GM20431 (cell line): ENCODE measurements around the gene TP73.

Experiments used
- in situ Hi-C: fragments of 300-500 bp; cut with MseI, MboI; formaldehyde crosslinking; loops from one replicate; pipeline ENCODE4 v1.15.0; 2020; ENCODE audit warnings: low sequenced_read_pairs; ENCODE audit not compliant: unreplicated experiment

TP73 gene

DNA sequence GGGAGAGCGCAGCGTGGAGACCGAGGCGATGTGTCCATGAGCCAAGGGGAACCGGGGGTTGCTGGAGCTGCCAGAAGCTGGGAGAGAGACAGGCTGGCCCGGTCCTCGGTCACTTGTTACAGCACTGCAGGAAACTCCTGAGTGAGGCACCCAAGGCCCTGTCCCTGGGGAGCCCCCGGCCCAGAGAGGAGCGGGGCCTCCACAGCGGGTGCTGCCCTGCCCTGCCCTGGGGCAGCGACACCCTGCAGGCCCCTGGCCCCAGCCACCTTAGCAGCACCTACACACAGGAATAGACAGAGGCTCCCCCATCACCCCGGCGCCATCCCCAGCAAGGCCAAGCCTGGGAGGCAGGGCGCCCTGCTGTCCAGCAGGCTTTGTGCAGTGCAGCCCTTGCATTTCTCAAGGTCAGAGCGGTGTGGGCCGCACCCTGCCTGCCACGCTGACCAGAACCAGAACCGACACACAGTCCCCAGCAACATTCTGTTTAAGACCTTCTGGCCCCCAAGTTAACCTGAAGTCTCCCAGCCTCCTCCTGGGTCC is 34.4 kb upstream of the TP73 start:
- in situ Hi-C loops = loop anchor here (5.0 kb wide), 1 partner anchor 51 kb away; no protein-coding TSS in a partner anchor

DNA sequence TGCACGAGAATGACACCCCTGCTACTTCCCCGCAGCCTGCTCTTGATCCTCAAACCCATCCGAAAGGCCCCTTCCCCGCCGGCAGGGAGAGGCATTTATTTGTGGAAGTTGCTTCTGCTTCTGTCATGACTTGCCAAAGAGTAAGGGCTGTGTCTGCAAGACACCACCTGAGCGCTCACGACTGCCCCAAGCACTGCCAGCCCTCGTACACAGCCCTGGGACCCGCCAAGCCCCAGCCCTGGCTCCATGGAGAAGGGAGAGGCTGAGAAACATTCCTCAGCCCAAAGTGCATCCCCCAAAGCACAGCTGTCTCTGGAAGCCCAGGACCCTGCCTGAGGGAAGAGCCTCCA is 33.8 kb upstream of the TP73 start:
- in situ Hi-C loops = loop anchor here (5.0 kb wide), 1 partner anchor 51 kb away; no protein-coding TSS in a partner anchor

DNA sequence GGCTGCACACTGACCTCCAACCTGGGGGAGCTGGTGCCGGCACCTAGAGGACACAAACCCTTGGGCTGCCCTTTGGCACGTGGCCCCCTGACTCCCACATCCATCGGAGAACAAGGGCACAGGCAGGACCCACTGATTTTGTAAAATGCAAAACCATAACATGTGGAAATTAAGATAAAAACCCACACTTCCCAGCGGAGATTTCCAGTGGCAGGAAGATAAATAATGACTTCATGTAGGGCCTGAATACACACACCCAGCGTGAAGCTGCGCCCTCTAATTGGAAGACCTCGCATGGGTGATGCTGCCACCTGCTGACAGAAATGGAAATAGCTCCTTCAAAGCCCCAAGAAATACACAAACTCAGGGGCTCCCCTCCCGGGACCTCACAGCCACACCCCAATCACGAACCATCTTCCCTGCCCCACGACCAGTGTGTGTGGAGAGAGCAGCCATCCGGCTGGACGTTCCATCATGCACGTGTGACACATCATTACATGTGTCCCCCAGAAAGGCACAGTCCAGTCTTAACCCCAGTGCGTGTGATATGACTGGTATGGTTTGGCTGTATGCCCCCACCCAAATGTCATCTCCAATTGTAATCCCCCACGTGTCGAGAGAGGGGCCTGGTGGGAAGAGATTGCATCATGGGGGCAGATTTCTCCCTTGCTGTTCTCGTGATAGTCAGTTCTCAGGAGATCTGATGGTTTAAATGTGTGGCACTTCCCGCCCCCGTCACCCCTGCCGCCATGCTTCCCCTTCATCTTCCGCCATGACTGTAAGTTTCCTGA is 33.2 kb upstream of the TP73 start:
- in situ Hi-C loops = loop anchor here (5.0 kb wide), 1 partner anchor 52 kb away; no protein-coding TSS in a partner anchor

DNA sequence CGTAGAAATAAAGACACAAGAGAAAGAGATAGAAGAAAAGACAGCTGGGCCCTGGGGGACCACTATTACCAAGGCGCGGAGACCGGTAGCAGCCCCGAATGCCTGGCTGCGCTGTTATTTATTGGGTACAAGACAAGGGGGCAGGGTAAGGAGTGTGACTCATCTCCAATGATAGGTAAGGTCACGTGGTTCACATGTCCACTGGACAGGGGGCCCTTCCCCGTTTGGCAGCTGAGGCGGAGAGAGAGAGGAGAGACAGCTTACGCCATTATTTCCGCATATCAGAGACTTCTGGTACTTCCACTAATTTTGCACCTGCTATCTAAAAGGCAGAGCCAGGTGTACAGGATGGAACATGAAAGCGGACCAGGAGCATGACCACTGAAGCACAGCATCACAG is 31.6 kb upstream of the TP73 start:
- in situ Hi-C loops = loop anchor here (10.0 kb wide), 1 partner anchor 104 kb away; no protein-coding TSS in a partner anchor

DNA sequence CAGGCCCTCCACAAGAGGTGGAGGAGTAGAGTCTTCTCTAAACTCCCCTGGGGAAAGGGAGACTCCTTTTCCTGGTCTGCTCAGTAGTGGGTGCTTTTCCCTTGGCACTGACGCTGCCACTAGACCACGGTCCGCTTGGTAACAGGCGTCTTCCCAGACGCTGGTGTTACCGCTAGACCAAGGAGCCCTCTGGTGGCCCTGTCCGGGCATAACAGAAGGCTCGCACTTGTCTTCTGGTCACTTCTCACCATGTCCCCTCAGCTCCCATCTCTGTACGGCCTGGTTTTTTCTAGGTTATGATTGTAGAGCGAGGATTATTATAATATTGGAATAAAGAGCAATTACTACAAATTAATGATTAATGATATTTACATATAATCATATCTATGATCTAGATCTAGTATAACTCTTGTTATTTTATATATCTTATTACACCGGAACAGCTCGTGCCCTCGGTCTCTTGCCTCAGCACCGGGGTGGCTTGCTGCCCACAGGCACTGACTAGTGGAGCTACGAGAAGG is 31.1 kb upstream of the TP73 start:
- in situ Hi-C loops = loop anchor here (10.0 kb wide), 1 partner anchor 104 kb away; no protein-coding TSS in a partner anchor

DNA sequence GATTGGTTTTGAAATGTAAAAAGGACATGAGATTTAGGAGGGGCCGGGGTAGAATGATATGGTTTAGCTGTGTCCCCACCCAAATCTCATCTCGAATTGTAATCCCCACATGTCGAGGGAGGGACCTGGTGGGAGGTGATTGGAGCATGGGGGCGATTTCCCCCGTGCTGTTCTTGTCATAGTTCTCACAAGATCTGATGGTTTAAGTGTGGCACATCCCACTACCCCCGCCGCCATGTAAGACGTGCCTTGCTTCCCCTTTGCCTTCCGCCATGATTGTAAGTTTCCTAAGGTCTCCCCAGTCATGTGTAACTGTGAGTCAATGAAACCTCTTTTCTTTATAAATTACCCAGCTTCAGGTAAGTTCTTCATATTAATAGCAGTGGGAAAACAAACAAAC is 30.2 kb upstream of the TP73 start:
- in situ Hi-C loops = loop anchor here (10.0 kb wide), 1 partner anchor 103 kb away; no protein-coding TSS in a partner anchor

DNA sequence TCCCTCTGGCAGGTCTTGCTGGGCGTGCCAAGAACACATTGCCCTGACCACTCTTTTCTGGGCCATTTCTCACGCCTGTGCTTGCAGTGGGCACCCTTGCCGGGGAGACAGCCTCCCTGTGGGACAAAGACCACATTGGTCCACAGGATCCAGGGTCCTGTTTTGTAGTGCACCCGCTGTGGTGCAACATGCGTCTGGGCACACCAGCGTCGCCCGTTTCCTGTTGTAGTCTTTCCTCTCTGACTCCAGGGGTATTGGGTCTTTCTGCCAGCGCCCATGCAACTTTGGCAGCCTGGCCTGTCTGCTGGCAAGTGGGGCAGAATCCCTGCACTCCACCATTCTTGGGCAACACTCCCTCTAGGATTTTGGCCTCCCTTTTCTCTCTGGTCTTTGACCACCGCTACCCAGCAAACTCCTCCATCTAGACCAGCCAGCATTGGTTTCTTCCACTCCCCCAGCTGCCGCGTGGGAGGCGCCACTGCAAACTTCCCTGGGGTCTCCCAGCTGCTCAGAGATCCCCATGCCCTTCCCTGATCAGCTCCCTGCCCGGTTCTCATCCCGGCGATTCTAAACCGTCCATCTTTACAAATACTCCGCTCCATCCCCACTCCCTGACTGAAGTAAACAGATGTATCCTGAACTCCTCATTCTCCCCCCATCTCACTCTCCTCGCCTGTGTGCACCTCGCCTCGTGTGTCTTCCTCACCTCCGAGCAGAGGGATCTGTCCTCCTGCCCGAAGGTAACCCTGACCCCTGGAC is 28.7 kb upstream of the TP73 start:
- in situ Hi-C loops = loop anchor here (10.0 kb wide), 1 partner anchor 101 kb away; no protein-coding TSS in a partner anchor

DNA sequence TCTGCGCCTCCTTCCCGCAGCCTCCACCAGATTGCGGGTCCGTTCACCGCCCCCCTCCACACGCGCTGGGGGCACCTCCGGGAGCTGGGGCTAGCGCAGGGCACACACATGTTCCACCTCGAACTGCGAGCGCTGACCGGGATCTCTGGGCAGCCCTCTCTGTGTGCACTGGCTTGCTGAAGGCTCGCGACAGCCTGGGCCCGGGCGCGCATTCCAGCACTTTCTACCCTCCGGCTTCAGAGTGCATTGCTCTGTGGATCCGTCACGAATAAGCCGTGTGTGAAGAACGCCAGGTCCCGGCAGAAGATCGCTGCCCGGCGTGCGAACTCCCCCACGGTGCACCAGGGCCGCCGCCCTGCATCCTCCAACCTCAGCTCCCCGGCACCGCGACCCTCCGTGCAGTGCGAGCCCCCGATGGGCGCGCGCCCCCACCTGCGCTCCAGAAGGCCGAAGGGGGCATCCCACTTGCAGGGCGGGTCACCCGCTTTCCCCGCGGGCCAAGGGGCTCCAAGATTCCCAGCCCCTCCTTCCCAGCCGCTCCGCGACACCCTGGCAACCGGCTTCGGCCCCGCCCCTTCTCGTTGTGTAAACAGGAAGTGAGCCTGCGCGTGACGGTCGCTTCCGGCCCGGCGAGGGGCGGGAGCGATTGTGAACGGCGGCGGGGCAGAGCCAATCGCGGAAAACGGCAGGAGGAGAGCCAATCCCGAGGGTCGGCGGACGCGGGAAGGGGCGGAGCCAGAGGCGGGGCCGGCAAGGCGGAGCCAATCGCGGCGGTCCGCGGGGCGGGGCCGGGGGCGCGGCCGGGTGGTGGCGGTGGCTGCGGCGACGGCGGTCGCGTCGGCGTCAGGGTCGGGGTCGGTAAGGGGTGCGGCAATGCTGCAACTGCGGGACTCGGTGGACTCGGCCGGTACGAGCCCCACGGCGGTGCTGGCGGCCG is 27.8 kb upstream of the TP73 start, which contains the start of gene TPRG1L:
TSS of gene TPRG1L (plus strand) at position 816 of the 937 bp plus-strand sequence. CDS start at position 874, 58 bp downstream.
- in situ Hi-C loops = loop anchor here (10.0 kb wide), 1 partner anchor 100 kb away; no protein-coding TSS in a partner anchor

DNA sequence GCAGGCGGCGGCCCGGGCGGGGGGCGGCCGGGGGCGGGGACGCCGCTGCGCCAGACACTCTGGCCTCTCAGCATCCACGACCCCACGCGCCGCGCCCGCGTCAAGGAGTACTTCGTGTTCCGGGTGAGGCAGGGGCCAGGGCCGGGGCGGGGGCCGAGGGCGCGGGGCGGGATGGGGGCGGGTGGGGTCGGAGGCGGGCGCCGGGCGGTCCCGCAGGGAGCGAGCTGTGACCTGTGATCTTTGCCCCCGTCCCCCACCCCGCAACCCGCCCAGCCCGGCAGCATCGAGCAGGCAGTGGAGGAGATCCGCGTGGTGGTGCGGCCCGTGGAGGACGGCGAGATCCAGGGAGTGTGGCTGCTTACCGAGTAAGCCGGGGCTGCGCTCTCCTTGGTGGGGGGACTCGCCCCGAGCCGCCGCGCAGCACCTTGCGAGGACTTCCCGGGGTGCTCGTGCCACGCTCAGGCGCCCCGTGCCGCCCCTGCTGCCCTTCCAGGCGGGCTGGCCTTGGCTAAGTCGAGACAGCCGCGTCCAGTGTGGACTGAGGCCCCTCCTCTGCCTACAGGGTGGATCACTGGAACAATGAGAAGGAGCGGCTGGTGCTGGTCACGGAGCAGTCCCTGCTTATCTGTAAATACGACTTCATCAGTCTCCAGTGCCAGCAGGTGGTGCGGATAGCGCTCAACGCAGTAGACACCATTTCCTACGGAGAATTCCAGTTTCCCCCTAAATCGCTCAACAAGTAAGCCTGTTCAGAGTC is 27.0 kb upstream of the TP73 start:
- in situ Hi-C loops = loop anchor here (10.0 kb wide), 1 partner anchor 99 kb away; no protein-coding TSS in a partner anchor

DNA sequence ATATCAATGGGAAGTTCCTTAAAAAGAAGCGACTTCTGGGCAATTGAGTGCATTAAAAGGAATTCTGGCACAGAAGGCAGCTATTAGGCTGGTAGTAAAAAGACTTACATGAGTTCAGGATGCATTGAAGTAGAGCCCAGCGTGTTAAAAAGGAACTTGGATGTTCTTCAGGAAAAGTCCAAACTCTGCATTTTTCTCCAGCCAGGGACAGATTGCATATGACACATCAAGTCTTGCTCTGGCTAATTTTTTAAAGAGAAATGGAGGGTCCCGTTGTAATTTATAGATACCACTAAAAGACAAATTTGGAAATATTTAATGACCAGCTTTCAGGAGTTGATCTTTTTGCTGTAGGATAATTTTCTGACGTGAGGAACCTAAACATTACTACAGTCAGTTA is 26.3 kb upstream of the TP73 start:
- in situ Hi-C loops = loop anchor here (10.0 kb wide), 1 partner anchor 99 kb away; no protein-coding TSS in a partner anchor

DNA sequence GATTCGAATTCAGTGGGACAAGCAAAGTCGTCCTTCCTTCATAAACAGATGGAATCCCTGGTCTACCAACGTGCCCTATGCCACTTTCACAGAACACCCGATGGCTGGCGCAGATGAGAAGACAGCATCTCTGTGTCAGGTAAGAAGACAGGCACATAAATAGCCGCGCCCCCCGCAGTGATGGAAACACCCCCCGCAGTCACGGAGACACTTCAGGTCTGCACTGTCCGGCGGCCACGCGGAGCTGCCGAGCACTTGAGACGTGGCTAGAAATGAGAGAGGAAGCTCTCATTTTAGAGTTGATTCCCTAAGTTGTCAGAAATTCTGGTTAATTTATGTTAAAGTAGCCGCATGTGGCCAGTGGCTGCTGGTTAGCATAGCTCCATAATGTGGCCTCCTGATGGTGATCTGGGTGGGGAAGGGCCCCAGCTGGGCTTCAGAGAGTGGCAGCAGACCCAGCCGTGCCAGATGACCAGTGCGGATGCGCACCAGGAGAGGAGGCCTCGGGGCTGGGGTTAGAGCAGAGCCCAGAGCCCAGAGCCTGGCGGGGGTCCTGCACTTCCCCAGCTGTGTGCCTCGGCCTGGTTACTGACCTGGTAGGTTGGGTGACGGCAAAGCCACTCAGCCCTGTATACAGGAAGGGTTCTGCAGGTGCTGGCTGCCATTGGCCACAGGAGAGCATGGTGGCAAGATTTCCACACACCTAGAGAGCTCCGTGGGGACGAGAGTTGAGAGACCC is 24.6 kb upstream of the TP73 start:
- in situ Hi-C loops = loop anchor here (10.0 kb wide), 1 partner anchor 97 kb away; no protein-coding TSS in a partner anchor

DNA sequence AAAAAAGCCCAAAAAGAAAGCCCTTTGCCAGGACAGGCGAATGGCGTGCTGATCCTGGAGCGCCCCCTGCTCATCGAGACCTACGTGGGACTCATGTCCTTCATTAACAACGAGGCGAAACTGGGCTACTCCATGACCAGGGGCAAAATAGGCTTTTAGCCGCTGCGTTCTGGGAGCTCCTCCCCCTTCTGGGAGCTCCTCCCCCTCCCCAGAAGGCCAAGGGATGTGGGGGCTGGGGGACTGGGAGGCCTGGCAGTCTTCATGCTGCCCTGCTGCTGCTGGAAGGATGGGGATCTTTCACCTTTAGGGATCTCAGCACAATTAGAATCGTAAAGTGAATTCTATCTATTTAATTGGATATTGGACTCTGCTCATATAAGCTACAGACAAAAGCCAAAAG is 23.9 kb upstream of the TP73 start:
- in situ Hi-C loops = loop anchor here (10.0 kb wide), 1 partner anchor 96 kb away; no protein-coding TSS in a partner anchor

DNA sequence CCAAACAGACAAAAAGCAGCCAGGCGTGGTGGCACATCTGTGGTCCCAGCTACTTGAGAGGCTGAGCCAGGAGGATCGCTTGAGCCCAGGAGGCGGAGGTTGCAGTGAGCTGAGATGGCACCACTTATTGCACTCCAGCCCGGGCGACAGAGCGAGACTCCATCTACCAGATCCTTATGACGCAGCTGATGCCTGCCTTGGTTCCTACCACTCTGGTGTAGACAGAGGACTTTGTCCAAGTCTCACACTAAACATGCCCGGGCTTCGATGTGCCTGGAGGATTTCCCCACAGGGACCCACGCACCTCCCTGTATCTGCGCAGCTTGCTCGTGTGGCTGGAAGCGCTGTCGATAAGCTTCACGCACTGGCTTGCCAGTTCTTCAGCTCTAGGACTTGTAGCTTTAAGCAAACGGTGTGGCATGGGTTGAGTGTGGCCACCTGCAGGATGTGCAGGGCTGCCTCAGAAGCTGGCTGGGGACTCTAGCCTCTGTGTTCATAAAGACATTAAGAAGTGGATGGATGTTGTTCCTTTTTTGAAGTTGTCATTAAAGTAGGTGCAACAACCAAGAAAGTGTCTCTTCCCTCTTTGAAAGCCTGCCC is 22.7 kb upstream of the TP73 start:
- in situ Hi-C loops = loop anchor here (10.0 kb wide), 1 partner anchor 95 kb away; no protein-coding TSS in a partner anchor

DNA sequence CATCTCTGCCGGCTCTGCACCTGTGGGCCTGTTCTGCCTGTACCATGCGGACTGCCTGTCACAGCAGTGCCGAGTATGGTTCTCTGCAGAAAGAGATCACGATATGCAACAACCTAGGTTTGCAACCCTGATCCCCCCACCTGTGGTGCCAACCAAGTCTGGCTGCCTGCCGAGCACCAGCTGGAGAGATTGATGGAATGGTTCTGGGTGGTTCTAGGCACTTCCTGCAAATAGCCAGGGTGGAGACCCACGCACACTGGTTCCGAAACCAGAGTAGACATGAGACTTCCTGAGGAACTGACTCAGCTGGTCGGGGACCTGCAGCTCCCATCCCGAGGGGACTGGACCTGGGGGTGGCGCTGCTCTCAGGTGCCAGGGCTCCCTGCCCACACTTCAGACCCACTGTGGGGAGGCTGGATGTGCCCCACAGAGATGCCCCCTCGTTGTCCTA is 22.1 kb upstream of the TP73 start:
- in situ Hi-C loops = no loop called here

DNA sequence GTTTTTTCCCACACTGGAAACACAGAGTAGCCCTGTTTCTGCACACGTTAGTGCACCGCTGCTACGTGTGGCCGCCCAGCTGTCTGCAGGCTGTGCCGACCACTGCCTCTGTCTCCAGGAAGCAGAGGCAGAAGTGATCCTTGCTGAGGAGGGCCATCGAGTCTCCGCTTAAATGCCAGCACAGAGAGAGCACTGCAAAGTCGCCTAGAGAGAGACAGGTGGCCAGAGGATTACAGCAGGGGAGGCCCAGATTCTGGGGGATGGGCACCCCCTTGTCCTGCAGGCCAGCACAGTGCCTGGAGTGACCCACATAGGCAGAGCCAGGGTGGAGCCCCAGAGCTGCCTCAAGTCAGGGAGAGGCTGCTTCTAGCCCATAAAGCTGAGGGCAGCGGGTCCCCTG is 21.4 kb upstream of the TP73 start:
- in situ Hi-C loops = no loop called here

DNA sequence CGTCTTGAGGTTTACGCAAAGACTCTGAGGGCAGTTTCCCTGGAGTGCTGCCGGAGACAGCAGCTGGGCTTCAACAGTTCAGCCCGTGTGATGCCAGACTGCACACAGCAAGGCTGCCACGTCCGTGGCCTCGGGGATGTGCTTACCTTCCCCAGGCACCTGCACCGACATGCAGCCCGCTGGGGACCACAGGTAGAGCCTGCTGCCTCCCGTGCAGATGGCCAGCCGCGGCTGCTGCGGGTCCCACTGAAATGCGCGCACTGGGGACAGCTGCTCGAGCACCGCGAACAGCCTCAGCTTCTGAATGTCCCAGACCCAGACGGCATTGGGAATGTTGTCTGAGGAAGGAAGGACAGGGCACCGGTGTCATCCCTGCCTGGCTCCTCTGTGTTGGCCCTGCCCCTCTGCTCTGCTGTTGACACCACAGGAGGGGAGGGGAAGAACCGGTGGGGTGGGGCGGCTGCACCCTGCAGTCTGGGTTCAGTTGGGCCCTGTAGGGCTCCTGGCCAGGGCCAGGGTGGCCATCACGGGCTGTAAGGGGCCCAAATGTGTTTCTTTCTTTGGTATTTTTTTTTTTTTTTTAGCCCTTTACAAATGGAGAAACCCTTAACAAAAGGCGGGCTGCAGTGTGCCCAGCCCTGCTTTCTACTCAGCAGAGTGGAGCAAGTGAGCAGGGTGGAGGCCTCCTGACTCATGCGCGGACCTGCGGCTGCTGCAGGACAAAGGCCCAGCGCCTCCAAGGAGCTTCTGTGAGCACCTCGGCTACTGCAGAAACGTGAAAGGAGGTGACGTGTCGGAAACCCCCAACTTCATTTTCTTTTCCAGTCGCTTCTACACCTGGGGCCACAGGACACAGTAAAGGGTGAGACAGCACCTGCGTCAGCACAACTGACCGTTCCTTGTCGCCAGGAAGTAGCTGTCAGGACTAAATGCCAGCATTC is 20.7 kb upstream of the TP73 start:
- in situ Hi-C loops = no loop called here
